Activated T-helper 17 cell treated with anti-CD3 and anti-CD28 coated beads, Interleukin-2, amount 50 U/mL, for 72 hours (primary cell): ENCODE results near the gene MAP4K3. TPM values are rescaled to one million over a fixed set of nuclear protein-coding genes. Genes with fewer than 3 reads are reported as not detected.

Experiments
- ATAC-seq: fragments of 150-1000 bp; cut with Tn5 transposase; replicated peaks from 2 replicates; pipeline ENCODE4 v1.10.0; 2021; ENCODE audit warnings: mild to moderate bottlenecking, moderate library complexity
- H3K27ac Mint-ChIP-seq: one replicate; pipeline ENCODE4 v1.8.0; 2022; ENCODE audit warnings: mixed read lengths
- H3K27me3 Mint-ChIP-seq: one replicate; pipeline ENCODE4 v1.8.0; 2022; ENCODE audit warnings: mixed read lengths
- H3K36me3 Mint-ChIP-seq: one replicate; pipeline ENCODE4 v1.8.0; 2022; ENCODE audit warnings: low read depth, mild to moderate bottlenecking, mixed read lengths
- H3K4me1 Mint-ChIP-seq: one replicate; pipeline ENCODE4 v1.8.0; 2022; ENCODE audit warnings: mixed read lengths
- H3K4me3 Mint-ChIP-seq: one replicate; pipeline ENCODE4 v1.8.0; 2022; ENCODE audit warnings: mild to moderate bottlenecking, mixed read lengths
- H3K9me3 Mint-ChIP-seq: one replicate; pipeline ENCODE4 v1.8.0; 2022; ENCODE audit warnings: mixed read lengths
- total RNA-seq, 2 donors: library from RNA; stranded (reverse); gene quantifications; one replicate each; pipeline ENCODE4 v1.2.3, GENCODE V29; 2022

MAP4K3 gene
- total RNA-seq, 2 donors from 2014 or later: 8.9 to 11.3 TPM

GRCh38 chr2:39431592-39432316 lies 5.3 kb downstream of the MAP4K3 start:
- no peaks in the 10 kb centered on the region for H3K9me3 Mint-ChIP-seq
- H3K27me3 Mint-ChIP-seq: no peaks in the 10 kb centered on the region
- no peaks in the 10 kb centered on the region for H3K36me3 Mint-ChIP-seq
- H3K4me1 Mint-ChIP-seq: peaks cover 41% of the 10 kb centered on the region
- H3K4me3 Mint-ChIP-seq: peak overlapping the region; percentile 5
- ATAC-seq: peak; percentile 54
- no peak overlapping the region for H3K27ac Mint-ChIP-seq

- Mint-ChIP-seq H3K9me3 (no peaks in the 10 kb centered on the region), H3K36me3 (no peaks in the 10 kb centered on the region), H3K4me3 (no peak overlapping the region), H3K27me3 (no peaks in the 10 kb centered on the region), H3K4me1 (peaks cover 33% of the 10 kb centered on the region), H3K27ac (no peak overlapping the region)
- peak; percentile 62 for ATAC-seq
Measured at GRCh38 chr2:39429746-39430145, 7.3 kb downstream of the MAP4K3 start.

- H3K36me3 Mint-ChIP-seq: no peaks in the 10 kb centered on the region
- H3K4me3 Mint-ChIP-seq: no peak overlapping the region
- H3K4me1 Mint-ChIP-seq: peaks cover 22% of the 10 kb centered on the region
- H3K9me3 Mint-ChIP-seq: no peaks in the 10 kb centered on the region
- ATAC-seq: no peak
- H3K27ac Mint-ChIP-seq: no peak overlapping the region
- H3K27me3 Mint-ChIP-seq: no peaks in the 10 kb centered on the region
Measured at GRCh38 chr2:39424951-39425350, 12.1 kb downstream of the MAP4K3 start.

GRCh38 chr2:39422700-39423099 lies 14.4 kb downstream of the MAP4K3 start:
- Mint-ChIP-seq H3K4me3 (no peak overlapping the region), H3K27ac (no peak overlapping the region), H3K9me3 (no peaks in the 10 kb centered on the region), H3K27me3 (no peaks in the 10 kb centered on the region), H3K36me3 (no peaks in the 10 kb centered on the region), H3K4me1 (peaks cover 28% of the 10 kb centered on the region)
- ATAC-seq: no peak

- no peaks in the 10 kb centered on the region for H3K36me3 Mint-ChIP-seq
- ATAC-seq: no peak
- H3K27me3 Mint-ChIP-seq: no peaks in the 10 kb centered on the region
- H3K9me3 Mint-ChIP-seq: no peaks in the 10 kb centered on the region
- H3K4me1 Mint-ChIP-seq: peaks cover 22% of the 10 kb centered on the region
- H3K27ac Mint-ChIP-seq: peak overlapping the region; percentile 18
- H3K4me3 Mint-ChIP-seq: no peak overlapping the region
Measured at GRCh38 chr2:39421354-39421753, 15.7 kb downstream of the MAP4K3 start.

GRCh38 chr2:39419282-39420223 lies 17.5 kb downstream of the MAP4K3 start:
- no peaks in the 10 kb centered on the region for H3K27me3 Mint-ChIP-seq
- H3K36me3 Mint-ChIP-seq: no peaks in the 10 kb centered on the region
- H3K9me3 Mint-ChIP-seq: no peaks in the 10 kb centered on the region
- peak; percentile 70 for ATAC-seq
- no peak overlapping the region for H3K27ac Mint-ChIP-seq
- peaks cover 22% of the 10 kb centered on the region for H3K4me1 Mint-ChIP-seq
- no peak overlapping the region for H3K4me3 Mint-ChIP-seq

- no peaks in the 10 kb centered on the region for H3K36me3 Mint-ChIP-seq
- no peak overlapping the region for H3K4me3 Mint-ChIP-seq
- peaks cover 28% of the 10 kb centered on the region for H3K4me1 Mint-ChIP-seq
- ATAC-seq: no peak
- no peak overlapping the region for H3K27ac Mint-ChIP-seq
- H3K27me3 Mint-ChIP-seq: no peaks in the 10 kb centered on the region
- no peaks in the 10 kb centered on the region for H3K9me3 Mint-ChIP-seq
Measured at GRCh38 chr2:39418491-39418890, 18.6 kb downstream of the MAP4K3 start.

- Mint-ChIP-seq H3K4me3 (no peak overlapping the region), H3K27ac (no peak overlapping the region), H3K27me3 (no peaks in the 10 kb centered on the region), H3K9me3 (no peaks in the 10 kb centered on the region), H3K36me3 (no peaks in the 10 kb centered on the region), H3K4me1 (peaks cover 37% of the 10 kb centered on the region)
- no peak for ATAC-seq
Measured at GRCh38 chr2:39416140-39416539, 20.9 kb downstream of the MAP4K3 start.

GRCh38 chr2:39413063-39413737 lies 23.9 kb downstream of the MAP4K3 start:
- peaks cover 39% of the 10 kb centered on the region for H3K4me1 Mint-ChIP-seq
- no peaks in the 10 kb centered on the region for H3K27me3 Mint-ChIP-seq
- peak; percentile 66 for ATAC-seq
- no peak overlapping the region for H3K27ac Mint-ChIP-seq
- H3K4me3 Mint-ChIP-seq: peak overlapping the region; percentile 2
- H3K36me3 Mint-ChIP-seq: no peaks in the 10 kb centered on the region
- H3K9me3 Mint-ChIP-seq: no peaks in the 10 kb centered on the region

- peak; percentile 83 for ATAC-seq
- no peaks in the 10 kb centered on the region for H3K27me3 Mint-ChIP-seq
- H3K27ac Mint-ChIP-seq: peak overlapping the region; percentile 9
- H3K4me3 Mint-ChIP-seq: peak overlapping the region; percentile 5
- H3K4me1 Mint-ChIP-seq: peaks cover 44% of the 10 kb centered on the region
- H3K9me3 Mint-ChIP-seq: no peaks in the 10 kb centered on the region
- H3K36me3 Mint-ChIP-seq: no peaks in the 10 kb centered on the region
Measured at GRCh38 chr2:39411181-39411944, 25.7 kb downstream of the MAP4K3 start.

GRCh38 chr2:39409697-39410389 lies 27.2 kb downstream of the MAP4K3 start:
- no peaks in the 10 kb centered on the region for H3K9me3 Mint-ChIP-seq

GRCh38 chr2:39408351-39409136 lies 28.5 kb downstream of the MAP4K3 start:
- H3K27me3 Mint-ChIP-seq: no peaks in the 10 kb centered on the region
- no peaks in the 10 kb centered on the region for H3K9me3 Mint-ChIP-seq
- H3K36me3 Mint-ChIP-seq: no peaks in the 10 kb centered on the region
- H3K4me3 Mint-ChIP-seq: peak overlapping the region; percentile 38
- ATAC-seq: peak; percentile 51
- H3K4me1 Mint-ChIP-seq: peaks cover 49% of the 10 kb centered on the region
- H3K27ac Mint-ChIP-seq: peak overlapping the region; percentile 32

More at GRCh38 chr2:39409697-39410389, 27.2 kb downstream of the MAP4K3 start:
- Mint-ChIP-seq H3K4me1 (peaks cover 50% of the 10 kb centered on the region), H3K27me3 (no peaks in the 10 kb centered on the region), H3K27ac (peak overlapping the region; percentile 32), H3K4me3 (no peak overlapping the region), H3K36me3 (no peaks in the 10 kb centered on the region)
- ATAC-seq: no peak
